Measurements from ENCODE around the gene CLMN. TPM values are rescaled to one million over a fixed set of nuclear protein-coding genes. Genes with fewer than 3 reads are reported as not detected.

Gene CLMN
- total and polyA plus RNA-seq, 2 donors (not counting 1 experiment from before 2014, with no cell fraction given): 9.6 to 51.5 TPM

DNA sequence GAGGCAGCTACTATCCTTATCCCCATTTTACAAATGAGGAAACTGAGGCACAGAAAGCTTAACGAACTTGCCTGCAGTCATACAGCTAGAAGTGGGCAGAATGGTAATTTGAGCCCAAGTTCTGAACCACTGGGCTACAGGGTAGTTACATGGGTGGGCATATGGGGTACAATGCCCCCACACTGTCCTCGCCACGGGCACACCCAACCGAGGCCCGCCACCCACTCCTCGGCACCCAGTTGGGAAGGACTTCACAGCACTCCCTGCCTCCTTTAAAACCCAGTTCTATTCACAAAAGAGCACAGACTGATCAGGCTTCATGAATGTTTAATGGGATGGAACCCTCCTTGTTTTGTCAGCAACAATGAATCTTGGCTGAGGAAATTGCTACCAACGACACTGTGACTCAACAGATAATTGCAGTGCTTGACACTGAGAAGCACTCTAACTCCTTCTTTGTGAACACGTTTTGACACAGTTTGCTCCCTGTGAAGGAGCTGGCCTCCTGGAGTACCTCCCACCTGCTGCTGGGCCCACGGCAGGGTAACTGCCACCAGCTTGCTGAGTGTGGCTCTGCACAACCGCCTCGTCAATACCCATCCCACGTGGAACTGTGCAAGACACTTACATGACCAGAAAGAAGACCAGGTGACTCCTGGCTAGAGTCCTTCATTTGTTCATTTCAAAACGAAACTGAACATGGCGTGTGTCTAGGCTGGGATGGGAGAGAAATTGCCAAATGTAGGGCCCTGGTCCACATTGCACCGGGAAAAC is 63.5 kb downstream of the CLMN start:
- intact Hi-C loops (cut with micrococcal nuclease): no loop called here
- Histone ChIP-seq H3K27ac (ENCODE audit: low read length in 2 of 2) (no peak overlapping the region), H3K4me3 (ENCODE audit: control extremely low read depth in 1 of 5, extremely low read depth in 1 of 5, insufficient read depth in 1 of 5, low read depth in 2 of 5, low read length in 4 of 5) (no peak overlapping the region), H3K4me1 (ENCODE audit: control insufficient read depth in 2 of 2, insufficient read depth in 2 of 2, low read length in 2 of 2) (peaks cover 3 to 17% of the 10 kb centered on the region in 2 donors), H3K27me3 (replicated peaks in 1 of 4; ENCODE audit: control extremely low read depth in 1 of 4, control insufficient read depth in 3 of 4, insufficient read depth in 4 of 4, low read length in 3 of 4) (no peaks in the 10 kb centered on the region), H3K9ac (ENCODE audit: low read length) (no peak overlapping the region), H3K9me3 (ENCODE audit: control extremely low read depth in 1 of 3, control insufficient read depth in 2 of 3, insufficient read depth in 1 of 3, low read length in 2 of 3) (no peaks in the 10 kb centered on the region), H3K36me3 (replicated peaks in 1 of 2; ENCODE audit: control extremely low read depth in 1 of 2, control insufficient read depth in 1 of 2, extremely low read depth in 1 of 2, insufficient read depth in 2 of 2, low read length in 1 of 2) (no peaks in the 10 kb centered on the region), H3K79me2 (ENCODE audit: control insufficient read depth, insufficient read depth, low read length) (peaks cover 18% of the 10 kb centered on the region), H2AFZ (ENCODE audit: insufficient read depth, low read depth, low read length, poor library complexity, severe bottlenecking) (no peak overlapping the region), H3K4me2 (replicated peaks; ENCODE audit: low read depth, low read length, poor library complexity, severe bottlenecking) (no peak overlapping the region), H4K20me1 (ENCODE audit: control insufficient read depth, insufficient read depth, low read length, poor library complexity, severe bottlenecking) (peaks cover 13% of the 10 kb centered on the region)
- ATAC-seq (ENCODE audit: low read depth) (no peak), DNase-seq (no peak)
- Mint-ChIP-seq H3K4me3 (no peak overlapping the region), H3K4me1 (peaks cover 15% of the 10 kb centered on the region), H3K27ac (no peak overlapping the region), H3K9me3 (ENCODE audit: insufficient read depth) (no peaks in the 10 kb centered on the region), H3K27me3 (no peaks in the 10 kb centered on the region)
- ChIA-PET POLR2A (no interaction called here), CTCF (interaction anchor here (1.1 kb wide), 1 partner anchor 14 kb away, joined by 3 read pairs; no protein-coding TSS in a partner anchor)
- WGBS (ENCODE audit: insufficient coverage): 92% methylated on average over 14 of the region's 15 CpGs
- TF ChIP-seq, protein P1, sequence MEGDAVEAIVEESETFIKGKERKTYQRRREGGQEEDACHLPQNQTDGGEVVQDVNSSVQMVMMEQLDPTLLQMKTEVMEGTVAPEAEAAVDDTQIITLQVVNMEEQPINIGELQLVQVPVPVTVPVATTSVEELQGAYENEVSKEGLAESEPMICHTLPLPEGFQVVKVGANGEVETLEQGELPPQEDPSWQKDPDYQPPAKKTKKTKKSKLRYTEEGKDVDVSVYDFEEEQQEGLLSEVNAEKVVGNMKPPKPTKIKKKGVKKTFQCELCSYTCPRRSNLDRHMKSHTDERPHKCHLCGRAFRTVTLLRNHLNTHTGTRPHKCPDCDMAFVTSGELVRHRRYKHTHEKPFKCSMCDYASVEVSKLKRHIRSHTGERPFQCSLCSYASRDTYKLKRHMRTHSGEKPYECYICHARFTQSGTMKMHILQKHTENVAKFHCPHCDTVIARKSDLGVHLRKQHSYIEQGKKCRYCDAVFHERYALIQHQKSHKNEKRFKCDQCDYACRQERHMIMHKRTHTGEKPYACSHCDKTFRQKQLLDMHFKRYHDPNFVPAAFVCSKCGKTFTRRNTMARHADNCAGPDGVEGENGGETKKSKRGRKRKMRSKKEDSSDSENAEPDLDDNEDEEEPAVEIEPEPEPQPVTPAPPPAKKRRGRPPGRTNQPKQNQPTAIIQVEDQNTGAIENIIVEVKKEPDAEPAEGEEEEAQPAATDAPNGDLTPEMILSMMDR (IDR thresholded peaks at IDR 0.05): no peak
- no peak for TF ChIP-seq EZH2 (IDR thresholded peaks at IDR 0.05; ENCODE audit: borderline replicate concordance, insufficient read depth, low read depth, low read length, poor library complexity, severe bottlenecking)

DNA sequence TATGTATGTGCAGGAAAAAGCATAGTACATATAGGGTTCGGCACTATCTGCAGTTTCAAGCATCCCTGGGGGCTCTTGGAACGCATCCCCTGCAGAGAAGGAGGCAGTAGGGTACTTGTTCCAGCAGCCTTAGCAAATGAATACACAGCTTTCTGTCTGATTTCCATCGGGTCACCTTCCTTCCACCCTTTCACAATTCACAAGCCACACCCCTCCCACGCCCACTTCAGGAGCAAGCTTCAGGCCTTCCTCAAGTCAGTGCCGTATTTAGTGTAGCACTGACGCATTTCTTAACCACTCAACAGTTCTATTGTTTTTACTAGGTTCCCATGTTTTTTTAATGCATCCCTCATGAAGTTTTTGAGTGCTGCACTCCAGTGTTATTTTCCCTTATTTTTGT is 64.2 kb downstream of the CLMN start:
- Histone ChIP-seq H3K4me1 (ENCODE audit: control insufficient read depth in 2 of 2, insufficient read depth in 2 of 2, low read length in 2 of 2) (peaks cover 3 to 17% of the 10 kb centered on the region in 2 donors), H4K20me1 (ENCODE audit: control insufficient read depth, insufficient read depth, low read length, poor library complexity, severe bottlenecking) (peaks cover 13% of the 10 kb centered on the region), H3K79me2 (ENCODE audit: control insufficient read depth, insufficient read depth, low read length) (peaks cover 18% of the 10 kb centered on the region), H3K36me3 (replicated peaks in 1 of 2; ENCODE audit: control extremely low read depth in 1 of 2, control insufficient read depth in 1 of 2, extremely low read depth in 1 of 2, insufficient read depth in 2 of 2, low read length in 1 of 2) (no peaks in the 10 kb centered on the region), H3K9ac (ENCODE audit: low read length) (no peak overlapping the region), H3K4me3 (ENCODE audit: control extremely low read depth in 1 of 5, extremely low read depth in 1 of 5, insufficient read depth in 1 of 5, low read depth in 2 of 5, low read length in 4 of 5) (no peak overlapping the region), H3K9me3 (ENCODE audit: control extremely low read depth in 1 of 3, control insufficient read depth in 2 of 3, insufficient read depth in 1 of 3, low read length in 2 of 3) (no peaks in the 10 kb centered on the region), H3K4me2 (replicated peaks; ENCODE audit: low read depth, low read length, poor library complexity, severe bottlenecking) (no peak overlapping the region), H2AFZ (ENCODE audit: insufficient read depth, low read depth, low read length, poor library complexity, severe bottlenecking) (no peak overlapping the region), H3K27me3 (replicated peaks in 1 of 4; ENCODE audit: control extremely low read depth in 1 of 4, control insufficient read depth in 3 of 4, insufficient read depth in 4 of 4, low read length in 3 of 4) (no peaks in the 10 kb centered on the region), H3K27ac (ENCODE audit: low read length in 2 of 2) (no peak overlapping the region)
- Mint-ChIP-seq H3K27me3 (no peaks in the 10 kb centered on the region), H3K4me1 (peaks cover 14% of the 10 kb centered on the region), H3K27ac (no peak overlapping the region), H3K9me3 (ENCODE audit: insufficient read depth) (no peaks in the 10 kb centered on the region), H3K4me3 (peak overlapping the region; percentile 1)
- ChIA-PET POLR2A (no interaction called here), CTCF (interaction anchor here (1.1 kb wide), 1 partner anchor 15 kb away, joined by 3 read pairs; no protein-coding TSS in a partner anchor)
- TF ChIP-seq EZH2 (IDR thresholded peaks at IDR 0.05; ENCODE audit: borderline replicate concordance, insufficient read depth, low read depth, low read length, poor library complexity, severe bottlenecking): no peak
- TF ChIP-seq, protein P1 (IDR thresholded peaks at IDR 0.05): no peak
- no peak for ATAC-seq (ENCODE audit: low read depth)
- intact Hi-C loops (cut with micrococcal nuclease): no loop called here
- no peak for DNase-seq
- 72% methylated on average over 5 of the region's 6 CpGs for WGBS (ENCODE audit: insufficient coverage)
